Cortex of kidney (tissue), 1 donor: ENCODE results near the gene ZNF512B.
"Not testable (repeated sequence)": the region's sequence is repeated elsewhere in the genome, so short reads cannot be mapped to it uniquely, and the experiment has no call there.

ENCODE experiments used
- DNase-seq: peaks from one replicate; lab custom pipeline; 2025; lab: John Stamatoyannopoulos, UW

ZNF512B gene

DNA sequence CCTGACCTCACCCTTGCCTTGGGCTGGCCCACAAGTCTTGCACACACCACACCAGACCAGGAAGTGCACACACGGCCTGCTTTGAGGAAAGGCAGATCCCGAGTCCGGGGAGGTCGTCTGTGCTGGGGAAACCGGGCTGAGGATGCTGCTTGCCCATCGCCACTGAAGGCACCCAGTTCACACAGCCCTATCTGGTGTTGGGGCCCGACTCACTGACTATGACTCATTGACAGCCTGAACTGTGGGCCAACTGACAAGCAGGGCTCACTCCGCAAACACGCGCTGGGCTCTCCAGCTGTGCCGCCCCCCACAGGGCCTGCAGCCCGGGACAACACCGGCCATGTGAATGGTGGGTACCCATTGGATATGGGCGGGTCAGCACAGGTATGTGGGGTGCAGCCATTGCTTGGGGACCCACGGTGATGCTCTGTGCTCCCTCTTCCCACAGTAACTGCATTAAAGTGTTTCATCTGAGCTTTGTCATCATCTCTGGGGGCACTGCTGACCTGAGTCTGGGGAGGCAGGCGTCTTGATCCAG is 8.1 kb upstream of the ZNF512B start:
- DNase-seq: no peak

- no peak for DNase-seq
Observed at GRCh38 chr20:63976980-63977738, 7.4 kb upstream of the ZNF512B start.

DNA sequence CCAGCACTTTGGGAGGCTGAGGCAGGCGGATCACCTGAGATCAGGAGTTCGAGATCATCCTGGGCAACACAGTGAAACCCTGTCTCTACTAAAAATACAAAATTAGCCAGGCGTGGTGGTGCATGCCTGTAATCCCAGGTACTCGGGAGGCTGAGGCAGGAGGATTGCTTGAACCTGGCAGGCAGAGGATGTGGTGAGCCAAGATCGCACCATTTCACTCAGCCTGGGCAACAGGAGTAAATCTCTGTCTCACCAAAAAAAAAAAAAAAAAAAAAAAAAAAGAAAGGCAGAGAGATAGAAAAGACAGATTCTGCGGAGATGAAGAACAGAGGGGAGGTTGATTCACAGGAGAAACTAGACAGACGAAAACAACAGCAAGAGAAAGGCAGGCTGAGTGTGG is 6.8 kb upstream of the ZNF512B start:
- not testable (repeated sequence) for DNase-seq

DNA sequence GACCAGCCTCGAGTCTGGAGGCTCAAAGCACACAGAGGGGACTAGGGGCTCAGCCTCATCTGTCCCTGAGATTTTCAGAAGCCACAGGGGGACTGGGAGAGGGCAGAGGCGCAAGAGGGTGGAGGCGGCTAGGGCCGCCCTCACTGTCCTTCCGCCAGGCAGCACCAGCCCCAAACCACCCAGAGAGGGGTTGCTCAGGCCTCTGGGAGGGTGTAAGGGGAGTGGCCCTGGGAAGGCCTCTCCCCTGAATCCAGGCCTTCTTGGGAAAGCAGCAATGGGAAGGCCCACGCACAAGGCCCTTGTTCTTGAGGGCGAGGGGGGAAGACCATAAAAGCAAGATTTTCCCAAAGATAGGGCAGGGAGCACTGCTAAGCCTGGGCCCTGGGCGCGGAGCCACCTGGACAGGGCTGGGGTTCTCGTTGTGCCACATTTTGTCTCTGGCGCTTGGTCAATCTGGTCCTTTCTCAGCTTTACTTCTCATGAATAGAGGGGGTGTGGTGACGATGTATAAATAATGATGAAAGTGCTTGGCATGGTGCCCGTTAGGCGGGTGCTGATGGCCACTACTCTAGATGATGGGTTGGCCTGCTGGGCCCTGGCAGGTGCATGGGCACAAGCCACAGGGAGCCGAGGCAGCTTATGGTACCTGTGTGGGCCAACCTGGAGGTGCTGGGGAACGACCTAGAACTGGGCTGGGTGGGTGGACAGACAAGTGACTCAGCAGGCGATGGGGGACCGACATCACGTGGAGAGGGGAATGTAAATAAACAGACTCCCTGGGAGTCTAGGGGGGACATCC is 4.9 kb upstream of the ZNF512B start:
- DNase-seq: no peak

- DNase-seq: no peak
Observed at GRCh38 chr20:63973636-63974401, 4.1 kb upstream of the ZNF512B start.

DNA sequence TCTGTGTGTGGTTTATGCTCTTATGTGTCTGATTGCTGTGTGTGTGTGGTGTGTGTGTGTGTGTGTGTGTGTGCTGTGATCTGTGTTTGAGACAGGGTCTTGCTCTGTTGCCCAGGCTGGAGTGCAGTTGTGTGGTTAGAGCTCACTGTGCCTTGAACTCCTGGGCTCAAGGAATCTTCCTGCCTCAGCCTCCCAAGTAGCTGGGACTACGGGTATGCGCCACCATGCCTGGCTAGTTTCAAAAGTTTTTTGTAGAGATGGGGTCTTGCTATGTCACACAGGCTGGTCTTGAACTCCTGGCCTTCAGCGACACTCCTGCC is 3.4 kb upstream of the ZNF512B start:
- DNase-seq: no peak

GRCh38 chr20:63972312-63973159 is 2.8 kb upstream of the ZNF512B start:
- no peak for DNase-seq

- not testable (repeated sequence) for DNase-seq
Observed at GRCh38 chr20:63971960-63972311, 2.2 kb upstream of the ZNF512B start.

GRCh38 chr20:63970714-63971431 is 1.1 kb upstream of the ZNF512B start:
- no peak for DNase-seq

DNA sequence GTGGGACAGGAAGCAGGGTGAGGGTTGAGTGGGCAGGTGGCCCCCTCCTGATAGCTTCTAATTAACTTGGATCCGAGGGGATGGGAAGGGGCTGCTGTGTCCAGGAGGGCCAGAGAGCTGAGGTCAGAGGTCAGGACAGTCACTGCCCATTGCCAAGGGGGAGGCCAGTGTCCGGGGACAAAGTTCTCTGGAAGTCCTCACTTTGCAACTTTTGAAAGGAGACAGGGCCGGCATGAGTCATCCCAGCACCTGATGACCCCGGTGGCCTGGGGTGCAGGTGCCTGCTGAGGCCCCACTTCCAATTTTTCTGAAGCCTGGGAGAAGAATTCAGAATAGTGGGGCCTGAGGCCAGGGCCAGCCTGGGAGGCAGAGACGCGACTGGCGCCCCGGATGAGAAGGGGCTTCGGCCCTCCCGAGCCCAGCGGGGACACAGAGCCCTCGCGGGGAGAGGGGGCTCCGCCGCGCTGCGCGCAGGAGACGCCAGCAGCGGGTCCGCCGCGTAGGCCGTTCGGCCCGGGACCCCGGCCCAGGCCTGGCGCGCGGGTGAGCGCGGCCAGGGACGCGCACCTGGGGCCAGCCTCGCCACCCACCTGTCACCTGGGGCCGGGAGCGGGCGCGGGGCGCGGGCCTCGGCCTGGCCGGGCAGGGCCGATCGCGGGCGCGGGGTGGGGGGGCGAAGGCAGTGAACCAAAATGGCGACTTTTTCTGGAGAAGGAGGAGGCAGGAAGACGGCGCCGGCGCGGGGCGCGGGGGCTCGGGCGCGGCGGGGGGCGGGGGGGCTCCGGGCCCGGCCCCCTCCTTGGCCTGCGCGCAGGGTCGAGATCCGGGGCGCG is 586 bp downstream of the ZNF512B start:
- no peak for DNase-seq

GRCh38 chr20:63968136-63968927 is 1.4 kb downstream of the ZNF512B start:
- no peak for DNase-seq

- no peak for DNase-seq
Observed at GRCh38 chr20:63967330-63968135, 2.2 kb downstream of the ZNF512B start.

DNA sequence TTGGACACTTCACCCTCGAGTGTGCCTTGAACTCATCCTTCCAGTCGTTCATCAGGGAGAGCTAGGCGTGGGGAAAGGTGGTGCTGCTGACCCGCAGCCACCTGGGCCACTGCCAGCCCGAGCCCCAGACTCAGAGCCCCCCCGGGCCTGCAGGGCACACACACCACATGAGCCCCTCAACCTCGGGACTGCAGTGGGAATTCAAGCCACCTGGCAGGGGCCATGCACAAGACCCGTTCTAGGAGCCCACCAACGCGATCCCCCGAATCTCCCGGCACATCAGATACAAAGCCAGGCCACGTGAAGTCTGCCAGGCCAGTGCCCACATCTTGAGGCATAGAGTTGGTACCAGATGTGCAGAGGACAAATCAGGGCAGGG is 2.8 kb downstream of the ZNF512B start:
- no peak for DNase-seq

- no peak for DNase-seq
Observed at GRCh38 chr20:63966172-63966943, 3.4 kb downstream of the ZNF512B start.

- no peak for DNase-seq
Observed at GRCh38 chr20:63964412-63964811, 5.3 kb downstream of the ZNF512B start.

DNA sequence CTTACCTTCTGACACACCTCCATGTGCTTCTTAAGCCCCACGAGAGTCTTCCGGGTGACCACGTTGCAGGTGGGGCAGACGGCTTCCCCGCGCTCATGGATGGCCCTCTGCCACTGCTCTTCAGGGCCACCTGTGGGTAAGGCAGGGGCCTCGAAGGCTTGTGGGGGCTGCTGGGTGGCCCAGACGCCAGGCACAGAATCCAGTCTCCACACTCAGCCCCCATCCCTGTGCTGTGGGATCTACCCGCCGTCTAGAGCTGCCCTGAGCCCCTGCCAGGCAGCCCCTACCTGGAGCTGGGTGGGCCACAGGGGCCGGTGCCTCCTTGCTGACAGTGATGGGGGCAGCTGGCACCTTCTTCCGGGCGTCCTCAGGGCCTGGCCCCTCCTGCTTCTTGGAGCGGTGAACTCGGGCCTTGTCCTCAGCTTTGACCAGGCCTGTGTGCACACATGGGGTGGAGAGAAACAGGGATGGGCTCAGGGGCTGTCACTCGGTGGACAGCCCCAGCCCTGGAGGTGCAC is 5.9 kb downstream of the ZNF512B start:
- no peak for DNase-seq

- DNase-seq: no peak
Observed at GRCh38 chr20:63963348-63963741, 6.4 kb downstream of the ZNF512B start.
